Fibroblast of skin of left biceps (primary cell): ENCODE measurements around the gene LRFN2.

Source experiments
- DNase-seq, 2 experiments: peaks; one replicate each; pipeline ENCODE4 v3.0.0-alpha.2; 2013; ENCODE audit warnings: low read depth in 2 of 2

The LRFN2 gene

DNA sequence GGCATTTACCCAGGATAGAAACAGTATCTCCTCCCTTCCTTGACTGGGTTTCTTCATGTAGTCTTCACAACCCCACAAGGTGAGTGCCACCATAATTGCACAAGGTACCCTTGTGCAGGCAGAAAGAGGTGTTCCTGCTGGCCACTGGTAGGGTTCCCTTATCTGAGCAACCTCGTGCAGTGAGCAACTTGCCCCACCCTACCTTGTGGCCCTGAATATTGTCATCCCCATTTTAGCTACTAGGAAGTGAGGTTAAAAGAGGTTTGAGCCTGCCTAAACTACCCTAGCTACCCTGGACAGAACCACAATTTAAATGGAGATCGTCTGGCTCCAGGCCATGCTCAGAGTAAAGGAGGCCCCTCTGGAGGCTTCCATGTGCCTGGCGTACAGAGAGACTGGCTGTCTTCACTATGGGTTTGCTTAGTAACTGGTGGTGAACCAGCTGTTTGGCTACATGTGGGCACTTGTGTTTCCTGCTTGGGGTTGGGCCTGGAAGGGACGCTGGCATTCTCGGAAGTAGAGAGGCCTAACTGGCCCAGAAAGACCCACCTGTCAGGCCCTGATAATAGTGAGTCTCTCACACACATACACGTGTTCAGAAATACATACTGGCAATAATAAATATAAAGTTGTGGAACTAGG lies 148.8 kb downstream of the LRFN2 start:
- DNase-seq: no peak

GRCh38 chr6:40437631-40438030 lies 149.5 kb downstream of the LRFN2 start:
- no peak for DNase-seq

GRCh38 chr6:40436685-40437604 lies 150.2 kb downstream of the LRFN2 start:
- no peak for DNase-seq

- no peak for DNase-seq
Observed at GRCh38 chr6:40432982-40433381, 154.2 kb downstream of the LRFN2 start.

GRCh38 chr6:40431706-40432105 lies 155.5 kb downstream of the LRFN2 start:
- DNase-seq: no peak

DNA sequence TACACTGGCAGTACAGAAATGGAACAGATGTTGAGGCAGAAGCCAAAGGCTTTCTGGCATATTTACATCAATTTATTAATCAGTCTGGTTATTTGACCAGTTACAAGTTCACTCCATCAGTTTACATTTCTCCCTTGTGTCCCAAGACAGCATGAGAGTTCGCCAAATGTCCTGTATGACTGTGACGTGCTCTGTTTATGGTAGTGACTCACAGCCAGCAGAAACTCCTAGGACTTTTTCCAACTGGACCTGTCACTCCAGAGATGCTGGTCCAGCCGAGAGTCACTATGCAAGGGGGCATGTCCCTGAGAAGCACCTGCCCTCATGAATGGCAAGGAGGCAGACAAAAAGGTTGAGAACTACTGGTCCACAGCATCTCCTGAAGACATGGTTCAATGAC lies 160.0 kb downstream of the LRFN2 start:
- DNase-seq: no peak

GRCh38 chr6:40426346-40427066 lies 160.7 kb downstream of the LRFN2 start:
- DNase-seq: no peak

- no peak for DNase-seq
Observed at GRCh38 chr6:40425192-40425919, 161.8 kb downstream of the LRFN2 start.

- DNase-seq: no peak
Observed at GRCh38 chr6:40422046-40422445, 165.1 kb downstream of the LRFN2 start.

- no peak for DNase-seq
Observed at GRCh38 chr6:40419946-40420728, 167.0 kb downstream of the LRFN2 start.

DNA sequence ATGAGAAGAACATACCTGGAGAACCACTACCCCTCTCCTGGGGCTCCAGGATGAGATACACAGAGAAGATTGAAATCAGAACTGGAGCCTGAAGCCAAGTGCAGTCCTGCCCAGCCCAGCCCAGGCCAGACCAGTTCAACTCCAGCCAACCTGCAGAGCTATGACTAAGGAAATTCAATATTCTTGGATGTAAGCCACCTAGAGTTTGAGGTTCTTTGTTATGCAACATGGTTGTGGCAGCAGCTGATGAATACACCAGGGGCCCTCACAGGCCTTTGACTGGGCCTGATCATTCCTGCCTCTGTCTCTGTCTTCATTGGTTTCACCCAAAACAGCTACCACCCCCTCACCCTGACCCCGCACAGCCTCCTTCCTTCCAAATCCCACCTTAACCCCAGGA lies 167.8 kb downstream of the LRFN2 start:
- no peak for DNase-seq

DNA sequence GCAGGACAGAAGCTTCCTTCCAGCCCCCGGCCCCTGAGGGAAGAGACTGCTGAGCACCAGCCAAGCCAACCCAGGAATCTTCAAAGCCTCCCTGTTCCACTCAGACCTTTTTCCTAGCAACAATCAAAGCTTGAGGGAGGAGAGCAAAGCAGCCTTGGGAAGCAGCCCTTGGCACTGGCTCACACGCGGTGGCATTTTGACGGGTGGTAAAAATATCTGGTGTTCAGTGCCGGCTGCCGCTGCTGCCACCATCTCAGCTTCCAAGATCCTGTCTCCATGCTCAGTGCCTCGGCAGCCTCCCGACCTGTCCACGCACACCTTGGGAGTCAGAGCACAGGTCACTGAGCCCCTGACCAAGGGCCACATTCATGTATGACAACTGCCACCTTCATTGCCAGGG lies 170.1 kb downstream of the LRFN2 start:
- DNase-seq: no peak

GRCh38 chr6:40414617-40415016 lies 172.5 kb downstream of the LRFN2 start:
- DNase-seq: no peak

DNA sequence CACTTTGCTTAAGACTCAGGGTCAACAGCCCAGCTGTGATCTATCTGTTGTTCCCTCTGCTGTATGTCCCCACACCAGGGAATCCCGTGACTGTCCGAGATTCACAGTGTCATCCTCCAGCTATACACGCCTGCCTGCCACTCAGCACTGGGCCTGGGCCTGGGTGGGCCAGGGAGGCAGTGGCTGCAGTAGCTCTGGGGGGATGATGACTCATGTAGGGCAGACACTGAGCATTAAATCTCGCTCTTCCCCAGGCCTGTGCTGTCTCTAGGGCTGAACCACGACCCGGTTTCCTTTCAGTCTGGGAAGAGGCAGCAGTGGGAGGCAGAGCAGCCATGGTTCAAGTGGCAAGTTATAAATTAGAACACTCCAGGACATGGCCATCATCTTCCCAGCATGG lies 173.9 kb downstream of the LRFN2 start:
- no peak for DNase-seq

DNA sequence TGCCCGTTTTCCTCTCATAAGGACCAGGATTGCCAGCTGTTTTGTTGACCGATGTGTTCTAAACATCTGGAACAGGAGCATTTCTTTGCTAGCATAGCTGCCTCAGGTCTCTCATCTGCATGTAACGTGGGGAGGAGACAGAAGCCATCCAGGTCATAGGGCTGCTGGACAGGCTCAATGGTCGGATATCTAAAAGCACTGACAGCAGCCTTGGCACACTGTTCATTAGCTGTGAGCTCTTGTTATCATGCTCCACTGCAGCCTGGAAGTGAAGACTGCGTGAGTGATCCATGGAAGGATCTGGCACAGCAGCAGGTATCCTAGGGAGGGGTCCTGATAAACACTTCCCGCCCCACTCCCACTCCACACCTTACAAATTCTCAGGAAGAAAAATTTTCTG lies 175.3 kb downstream of the LRFN2 start:
- DNase-seq: no peak

- DNase-seq: no peak
Observed at GRCh38 chr6:40410821-40411220, 176.3 kb downstream of the LRFN2 start.

DNA sequence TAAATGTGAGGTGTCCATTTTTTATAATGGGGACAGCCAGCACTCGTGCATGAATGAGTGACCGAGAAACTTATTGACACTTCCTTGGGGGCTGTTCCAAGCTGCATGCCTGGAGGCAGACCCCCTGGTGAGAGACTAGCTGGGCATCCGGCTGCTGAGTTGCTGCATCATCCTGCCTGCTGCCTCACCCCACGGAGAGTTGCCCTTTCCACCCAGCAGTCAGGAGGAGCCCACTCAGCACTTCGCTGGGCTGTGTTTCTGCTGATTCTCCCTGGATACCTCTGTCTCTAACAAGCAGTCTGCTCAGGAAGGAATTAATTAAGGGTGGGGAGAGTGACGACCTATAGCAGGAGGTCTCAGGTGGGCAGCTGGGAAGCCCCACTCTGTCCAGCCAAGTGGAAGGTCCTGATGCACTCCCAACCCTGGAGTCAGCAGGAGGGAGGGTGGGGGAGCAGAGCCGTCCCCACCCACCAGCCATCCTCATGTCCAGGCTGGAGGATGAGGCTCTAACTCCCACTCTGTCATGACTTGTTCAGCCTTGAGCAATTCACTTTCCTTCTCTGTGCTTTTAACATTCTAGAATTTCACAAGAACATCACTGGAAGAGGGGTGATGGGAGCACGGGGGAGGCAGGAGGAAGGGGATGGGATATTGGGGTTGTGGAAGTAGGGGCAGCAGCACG lies 177.3 kb downstream of the LRFN2 start:
- no peak for DNase-seq

DNA sequence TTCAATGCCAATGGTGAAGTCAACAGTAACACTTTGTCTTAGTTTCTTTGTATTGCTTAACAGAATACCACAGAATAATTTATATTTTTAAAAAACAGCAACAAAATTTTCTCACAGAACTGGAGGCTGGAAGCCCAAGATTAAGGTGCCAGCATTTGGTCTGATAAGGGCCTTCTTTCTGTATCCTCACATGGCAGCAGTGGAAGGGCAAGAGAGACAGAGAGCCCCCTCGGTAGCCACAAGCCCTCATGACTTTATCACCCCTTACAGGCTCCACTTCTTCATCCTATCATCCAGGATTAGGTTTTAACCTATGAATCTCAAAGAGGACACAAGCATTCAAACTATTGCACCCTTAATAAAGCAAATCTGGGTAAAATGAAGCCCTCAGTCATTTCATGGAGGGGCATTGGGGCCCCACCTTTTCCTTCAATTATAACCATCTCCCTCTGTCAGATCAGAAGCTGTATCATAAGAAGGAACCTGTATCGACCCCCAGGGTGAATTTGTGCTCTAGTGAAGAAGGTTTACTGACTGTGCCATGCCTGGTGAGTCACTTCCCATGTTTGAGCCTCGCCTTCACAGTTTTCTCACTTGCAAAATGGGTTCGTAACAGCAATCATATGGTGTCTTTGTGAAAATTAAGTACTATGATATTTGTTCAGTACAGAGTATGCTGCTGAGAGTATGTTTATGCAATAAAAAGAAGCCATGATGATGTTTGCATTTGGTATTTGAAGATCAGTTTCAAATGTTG lies 178.2 kb downstream of the LRFN2 start:
- DNase-seq: no peak

DNA sequence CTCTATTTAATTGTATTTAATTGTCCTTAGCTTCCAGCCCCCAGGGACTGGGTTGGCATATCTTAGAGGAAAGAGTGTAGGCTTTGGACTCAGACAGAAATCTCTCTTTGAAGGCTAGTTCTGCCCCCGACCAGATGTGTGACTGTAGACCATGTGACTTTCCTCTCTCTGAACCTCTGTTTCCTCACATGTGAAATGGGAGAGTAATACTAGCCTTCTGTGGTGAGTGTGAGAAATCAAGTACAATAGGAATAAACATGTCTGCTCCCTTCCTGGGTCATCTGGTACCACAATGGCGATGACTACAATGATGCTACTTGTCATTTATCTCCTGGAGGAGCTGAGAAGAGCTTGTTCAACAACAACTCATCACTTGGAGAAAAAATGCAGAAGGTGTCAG lies 179.9 kb downstream of the LRFN2 start:
- no peak for DNase-seq

GRCh38 chr6:40406175-40406574 lies 181.0 kb downstream of the LRFN2 start:
- no peak for DNase-seq
